HG03457 (cell line): Measurements from ENCODE around the gene HAUS8.
"Not testable (repeated sequence)": the region's sequence is repeated elsewhere in the genome, so short reads cannot be mapped to it uniquely, and the experiment has no call there.

Experiments
- ATAC-seq: cut with Tn5 transposase; IDR thresholded peaks from one replicate; pipeline ENCODE4 v1.9.1; 2021; ENCODE audit warnings: moderate number of reproducible peaks; ENCODE audit not compliant: unreplicated experiment

The HAUS8 gene

DNA sequence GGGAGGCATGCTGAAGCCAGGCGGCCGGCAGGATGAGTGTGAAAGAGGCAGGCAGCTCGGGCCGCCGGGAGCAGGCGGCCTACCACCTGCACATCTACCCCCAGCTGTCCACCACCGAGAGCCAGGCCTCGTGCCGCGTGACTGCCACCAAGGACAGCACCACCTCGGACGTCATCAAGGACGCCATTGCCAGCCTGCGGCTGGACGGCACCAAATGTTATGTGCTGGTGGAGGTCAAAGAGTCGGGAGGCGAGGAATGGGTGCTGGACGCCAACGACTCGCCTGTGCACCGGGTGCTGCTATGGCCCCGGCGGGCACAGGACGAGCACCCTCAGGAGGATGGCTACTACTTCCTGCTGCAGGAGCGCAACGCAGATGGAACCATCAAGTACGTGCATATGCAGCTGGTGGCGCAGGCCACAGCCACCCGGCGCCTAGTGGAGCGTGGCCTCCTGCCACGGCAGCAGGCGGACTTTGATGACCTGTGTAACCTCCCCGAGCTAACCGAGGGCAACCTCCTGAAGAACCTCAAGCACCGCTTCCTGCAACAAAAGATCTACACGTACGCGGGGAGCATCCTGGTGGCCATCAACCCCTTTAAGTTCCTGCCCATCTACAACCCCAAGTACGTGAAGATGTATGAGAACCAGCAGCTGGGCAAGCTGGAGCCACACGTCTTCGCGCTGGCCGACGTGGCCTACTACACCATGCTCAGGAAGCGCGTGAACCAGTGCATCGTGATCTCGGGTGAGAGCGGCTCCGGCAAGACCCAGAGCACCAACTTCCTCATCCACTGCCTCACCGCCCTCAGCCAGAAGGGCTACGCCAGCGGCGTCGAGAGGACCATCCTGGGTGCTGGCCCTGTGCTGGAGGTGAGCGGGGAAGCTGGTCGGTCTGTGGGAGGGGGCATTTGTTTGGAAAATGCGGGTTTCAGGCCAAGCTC lies 26.7 kb upstream of the HAUS8 start:
- no peak for ATAC-seq

GRCh38 chr19:17098326-17098725 lies 23.1 kb upstream of the HAUS8 start:
- no peak for ATAC-seq

GRCh38 chr19:17097593-17098126 lies 22.4 kb upstream of the HAUS8 start:
- no peak for ATAC-seq

- no peak for ATAC-seq
Observed at GRCh38 chr19:17095141-17095919, 20.1 kb upstream of the HAUS8 start.

DNA sequence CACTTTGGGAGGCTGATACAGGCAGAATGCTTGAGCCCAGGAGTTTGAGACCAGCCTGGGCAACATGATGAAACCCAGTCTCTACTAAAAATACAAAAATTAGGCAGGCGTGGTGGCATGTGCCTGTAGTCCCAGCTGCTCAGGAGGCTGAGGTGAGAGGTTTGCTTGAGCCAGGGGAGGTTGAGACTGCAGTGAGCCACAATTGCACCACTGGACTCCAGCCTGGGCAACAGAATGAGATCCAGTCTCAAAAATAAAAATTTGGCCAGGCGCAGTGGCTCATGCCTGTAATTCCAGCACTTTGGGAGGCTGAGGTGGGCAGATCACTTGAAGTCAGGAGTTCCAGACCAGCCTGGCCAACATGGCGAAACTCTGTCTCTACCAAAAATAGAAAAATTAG lies 19.4 kb upstream of the HAUS8 start:
- ATAC-seq = not testable (repeated sequence)

DNA sequence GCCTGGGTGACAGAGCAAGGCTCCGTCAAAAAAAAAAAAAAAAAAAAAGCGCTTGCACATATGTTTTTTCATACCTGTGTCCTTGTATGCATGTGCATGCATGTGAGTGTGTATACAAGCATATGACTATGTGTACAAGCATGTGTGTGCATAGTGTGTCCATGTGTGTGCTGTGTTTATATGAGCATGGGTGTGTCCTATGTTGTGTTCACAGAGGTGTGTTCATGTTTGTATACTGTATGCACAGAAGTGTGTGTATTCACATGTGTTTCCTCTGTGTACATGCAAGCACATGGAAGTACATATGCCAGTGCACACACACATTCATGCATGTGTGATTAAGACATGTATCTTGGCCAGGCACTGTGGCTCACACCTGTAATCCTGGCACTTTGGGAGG lies 17.4 kb upstream of the HAUS8 start:
- ATAC-seq = no peak

- no peak for ATAC-seq
Observed at GRCh38 chr19:17091758-17092333, 16.6 kb upstream of the HAUS8 start.

- no peak for ATAC-seq
Observed at GRCh38 chr19:17090583-17090982, 15.3 kb upstream of the HAUS8 start.

DNA sequence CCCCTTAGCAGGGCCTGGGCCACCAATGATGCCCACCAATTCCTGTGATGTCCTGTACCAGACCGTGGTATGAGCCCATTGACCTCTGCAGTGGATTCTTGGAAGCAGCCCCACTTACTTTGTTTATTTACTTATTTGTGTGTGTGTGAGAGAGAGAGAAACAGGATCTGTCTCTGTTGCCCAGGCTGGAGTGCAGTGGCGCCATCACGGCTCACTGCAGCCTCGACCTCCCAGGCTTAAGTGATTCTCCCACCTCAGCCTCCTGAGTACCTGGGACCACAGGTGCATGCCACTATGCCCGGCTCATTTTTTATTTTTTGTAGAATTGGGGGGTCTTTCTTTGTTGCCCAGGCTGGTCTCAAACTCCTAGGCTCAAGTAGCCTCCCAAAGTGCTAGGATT lies 13.3 kb upstream of the HAUS8 start:
- no peak for ATAC-seq

GRCh38 chr19:17086834-17087233 lies 11.6 kb upstream of the HAUS8 start:
- no peak for ATAC-seq

- no peak for ATAC-seq
Observed at GRCh38 chr19:17086120-17086519, 10.9 kb upstream of the HAUS8 start.

DNA sequence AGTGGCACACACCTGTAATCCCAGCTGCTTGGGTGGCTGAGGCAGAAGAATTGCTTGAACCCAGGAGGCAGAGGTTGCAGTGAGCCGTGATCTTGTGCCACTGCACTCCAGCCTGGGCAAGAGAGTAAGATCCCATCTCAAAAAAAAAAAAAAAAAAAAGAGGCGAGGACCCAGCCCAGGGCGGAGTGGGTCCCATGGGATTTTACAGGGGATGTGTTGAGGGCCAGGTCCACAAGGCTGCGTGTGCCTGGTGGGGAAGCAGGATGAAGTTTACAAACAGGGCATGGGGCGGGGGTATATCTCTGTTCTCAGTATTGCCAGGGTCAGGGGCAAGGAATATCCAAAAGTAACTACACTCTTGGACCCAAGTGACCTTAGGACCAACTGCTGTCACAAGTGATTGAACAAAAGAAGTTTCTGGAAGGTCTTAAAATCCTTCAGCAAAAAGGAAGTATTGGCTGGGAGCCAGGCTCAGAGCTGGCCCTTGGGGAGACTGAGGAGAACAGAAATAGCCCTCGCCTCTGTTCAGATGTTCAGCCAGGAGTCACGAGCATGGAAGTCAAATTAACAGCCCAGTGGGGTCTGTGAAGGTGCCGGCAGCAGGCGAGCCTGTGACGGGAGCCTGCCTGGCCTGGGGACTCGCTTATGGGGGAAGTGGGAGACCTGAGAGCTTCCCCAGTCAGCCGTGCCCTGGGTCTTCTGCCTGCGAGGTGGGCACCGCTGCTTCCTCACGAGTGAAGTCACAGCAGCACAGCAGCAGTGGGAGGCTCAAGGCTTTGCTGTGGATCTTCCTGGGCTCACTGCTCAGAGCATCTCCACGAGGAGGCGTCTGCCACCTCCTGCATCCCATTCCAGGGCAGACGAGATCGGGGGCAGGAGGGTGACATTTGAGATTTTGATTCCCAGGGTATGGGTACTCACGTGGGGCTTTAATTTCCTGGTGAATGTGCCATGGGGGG lies 6.7 kb upstream of the HAUS8 start:
- ATAC-seq = no peak

GRCh38 chr19:17080440-17080801 lies 5.2 kb upstream of the HAUS8 start:
- no peak for ATAC-seq

DNA sequence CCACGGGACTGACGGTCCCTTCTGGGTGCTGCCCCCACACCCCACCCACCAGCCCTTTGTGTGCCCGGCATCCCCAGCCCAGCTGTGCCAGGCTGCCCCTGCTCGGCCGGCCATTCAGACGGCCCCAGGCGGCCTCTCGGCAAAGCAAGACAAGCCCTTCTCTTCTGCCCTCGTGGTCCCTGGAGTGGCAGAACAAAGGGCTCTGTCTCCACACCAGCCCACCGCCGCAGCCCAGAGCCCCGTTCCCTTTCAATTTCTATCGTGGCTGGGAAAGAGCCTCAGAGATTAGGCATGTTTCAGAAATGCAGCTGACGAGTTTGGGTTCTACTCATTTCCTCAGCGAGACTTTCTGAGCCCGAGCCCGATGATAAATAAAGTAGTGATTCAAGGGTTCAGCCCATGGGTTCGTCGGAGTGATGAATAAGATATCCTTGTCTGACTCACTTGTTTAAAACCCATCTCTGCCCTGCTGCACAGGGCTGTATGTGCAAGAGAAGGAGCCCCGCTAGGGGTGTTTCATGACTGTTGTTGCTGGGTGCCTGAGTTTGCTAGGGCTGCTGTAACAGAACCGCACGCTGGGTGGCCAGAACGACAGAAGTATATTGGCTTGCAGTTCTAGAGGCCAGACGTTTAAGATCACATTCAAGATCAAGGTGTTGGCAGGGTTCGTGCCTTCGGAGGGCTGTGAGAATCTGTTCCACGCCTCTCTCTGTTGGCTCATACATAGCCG lies 4.6 kb upstream of the HAUS8 start:
- no peak for ATAC-seq

- ATAC-seq = no peak
Observed at GRCh38 chr19:17078920-17079709, 3.9 kb upstream of the HAUS8 start.

DNA sequence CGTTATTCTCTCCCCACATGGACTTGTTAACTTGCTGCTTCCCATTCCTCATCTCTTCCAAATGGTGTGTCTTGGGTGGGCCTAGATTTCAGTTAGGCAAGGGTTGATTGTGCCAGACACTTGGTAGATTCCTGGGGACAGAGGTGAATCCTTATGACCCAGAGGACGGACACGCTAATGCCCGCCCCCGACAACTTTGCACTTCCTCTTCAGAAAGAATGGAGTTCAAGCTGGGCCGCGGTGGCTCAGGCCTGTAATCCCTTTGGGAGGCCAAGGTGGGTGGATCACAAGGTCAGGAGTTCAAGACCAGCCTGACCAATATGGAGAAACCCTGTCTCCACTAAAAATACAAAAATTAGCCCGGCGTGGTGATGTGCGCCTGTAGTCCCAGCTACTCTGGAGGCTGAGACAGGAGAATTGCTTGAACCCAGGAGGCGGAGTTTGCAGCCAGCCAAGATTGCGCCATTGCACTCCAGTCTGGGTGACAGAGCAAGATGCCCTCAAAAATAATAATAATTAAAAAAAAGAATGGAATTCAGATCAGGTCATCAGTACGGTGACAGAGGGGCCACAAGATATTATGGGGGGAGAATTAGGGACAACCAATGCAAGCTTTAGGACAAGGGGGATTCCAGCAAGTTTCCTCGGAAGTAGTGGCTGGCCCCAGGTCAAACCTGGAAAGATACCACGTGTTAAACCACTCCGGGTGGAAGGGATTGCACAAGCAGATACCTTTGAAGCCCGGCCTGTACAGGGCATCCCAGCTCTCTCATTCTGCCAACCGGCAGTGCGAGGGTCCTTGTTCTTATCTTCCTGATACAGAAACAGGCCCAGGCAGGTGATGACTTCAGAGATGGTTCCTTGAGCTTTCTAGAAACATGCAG lies 3.0 kb upstream of the HAUS8 start:
- ATAC-seq = no peak

DNA sequence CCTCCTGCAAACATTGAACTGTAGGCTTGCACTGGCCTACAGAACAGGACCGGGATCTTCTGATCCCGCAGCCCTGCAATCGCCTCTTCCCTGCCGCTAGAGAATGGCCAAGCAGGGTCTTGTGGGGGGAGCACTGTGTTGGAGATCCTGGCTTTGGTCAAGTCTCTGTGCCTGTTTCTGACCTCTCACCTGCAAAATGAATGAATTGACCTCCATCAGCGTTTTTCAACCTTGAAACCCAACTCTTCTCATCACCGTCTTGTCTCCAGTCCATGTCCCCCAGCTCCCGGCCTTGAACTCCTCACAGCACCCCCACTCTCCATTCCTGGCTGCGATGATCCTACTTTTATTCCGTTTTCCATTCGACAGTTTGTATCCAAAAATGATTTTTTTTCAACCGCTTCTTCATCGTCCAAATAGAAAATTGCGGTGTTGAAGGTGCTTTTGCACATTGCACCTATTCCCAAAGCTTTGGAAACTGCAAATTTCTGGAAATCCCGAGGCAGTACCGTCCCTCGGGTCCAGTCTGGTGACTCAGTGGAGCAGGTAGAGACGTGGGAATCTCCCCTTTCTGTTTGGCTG lies 2.3 kb upstream of the HAUS8 start:
- no peak for ATAC-seq
